Skeletal muscle satellite cell (primary cell): ENCODE results near the gene CHCHD1.
"Not testable (repeated sequence)": the region's sequence is repeated elsewhere in the genome, so short reads cannot be mapped to it uniquely, and the experiment has no call there.

Source experiments
- H3K27me3 ChIP-seq: 2 replicates; pipeline ENCODE4 v1.7.0; 2013; ENCODE audit warnings: low read length; ENCODE audit not compliant: control insufficient read depth, insufficient read depth
- H3K36me3 ChIP-seq: 2 replicates; pipeline ENCODE4 v1.7.0; 2013; ENCODE audit warnings: mild to moderate bottlenecking, control low read depth, low read length; ENCODE audit not compliant: insufficient read depth
- H3K4me1 ChIP-seq: 2 replicates; pipeline ENCODE4 v1.7.0; 2013; ENCODE audit warnings: low read length; ENCODE audit not compliant: control insufficient read depth, insufficient read depth
- H3K4me2 ChIP-seq: 2 replicates; pipeline ENCODE4 v1.7.0; 2013; ENCODE audit warnings: mild to moderate bottlenecking, low read length
- H3K4me3 ChIP-seq: 2 replicates; pipeline ENCODE4 v1.7.0; 2013; ENCODE audit warnings: low read length
- H3K9ac ChIP-seq: 2 replicates; pipeline ENCODE4 v1.7.0; 2013; ENCODE audit warnings: mild to moderate bottlenecking, low read depth, low read length, moderate library complexity
- H3K9me3 ChIP-seq: replicated peaks from 2 replicates; pipeline ENCODE4 v1.7.0; 2013; ENCODE audit warnings: mild to moderate bottlenecking, control low read depth, low read length

Gene CHCHD1

GRCh38 chr10:73816917-73817729, 35.3 kb downstream of the CHCHD1 start:
- peaks cover 16% of the 10 kb centered on the region for H3K4me1 ChIP-seq
- peaks cover 24% of the 10 kb centered on the region for H3K36me3 ChIP-seq
- H3K27me3 ChIP-seq, result no peaks in the 10 kb centered on the region
- no peak overlapping the region for H3K4me3 ChIP-seq
- H3K9ac ChIP-seq, result no peak overlapping the region
- H3K9me3 ChIP-seq, result no peaks in the 10 kb centered on the region
- H3K4me2 ChIP-seq, result no peak overlapping the region

- no peaks in the 10 kb centered on the region for H3K27me3 ChIP-seq
- no peaks in the 10 kb centered on the region for H3K9me3 ChIP-seq
- no peak overlapping the region for H3K9ac ChIP-seq
- no peak overlapping the region for H3K4me2 ChIP-seq
- peaks cover 16% of the 10 kb centered on the region for H3K4me1 ChIP-seq
- no peak overlapping the region for H3K4me3 ChIP-seq
- H3K36me3 ChIP-seq, result peaks cover 24% of the 10 kb centered on the region
These were observed 36.0 kb downstream of the CHCHD1 start for GRCh38 chr10:73817826-73818225.

- no peaks in the 10 kb centered on the region for H3K27me3 ChIP-seq
- peaks cover 20% of the 10 kb centered on the region for H3K36me3 ChIP-seq
- no peak overlapping the region for H3K4me3 ChIP-seq
- no peaks in the 10 kb centered on the region for H3K9me3 ChIP-seq
- no peak overlapping the region for H3K4me2 ChIP-seq
- no peak overlapping the region for H3K9ac ChIP-seq
- H3K4me1 ChIP-seq, result peaks cover 16% of the 10 kb centered on the region
These were observed 36.6 kb downstream of the CHCHD1 start for GRCh38 chr10:73818402-73818801.

GRCh38 chr10:73819081-73819480, 37.2 kb downstream of the CHCHD1 start:
- no peak overlapping the region for H3K9ac ChIP-seq

GRCh38 chr10:73819513-73820093, 37.8 kb downstream of the CHCHD1 start:
- Histone ChIP-seq H3K9me3 (no peaks in the 10 kb centered on the region), H3K4me1 (peaks cover 16% of the 10 kb centered on the region), H3K36me3 (peaks cover 19% of the 10 kb centered on the region), H3K4me2 (no peak overlapping the region), H3K9ac (no peak overlapping the region), H3K27me3 (no peaks in the 10 kb centered on the region), H3K4me3 (no peak overlapping the region)

More at GRCh38 chr10:73819081-73819480, 37.2 kb downstream of the CHCHD1 start:
- Histone ChIP-seq H3K36me3 (peaks cover 21% of the 10 kb centered on the region), H3K4me1 (peaks cover 16% of the 10 kb centered on the region), H3K4me3 (no peak overlapping the region), H3K4me2 (no peak overlapping the region), H3K27me3 (no peaks in the 10 kb centered on the region), H3K9me3 (no peaks in the 10 kb centered on the region)

- Histone ChIP-seq H3K27me3 (no peaks in the 10 kb centered on the region), H3K4me2 (no peak overlapping the region), H3K36me3 (peaks cover 27% of the 10 kb centered on the region), H3K4me3 (no peak overlapping the region), H3K9me3 (no peaks in the 10 kb centered on the region), H3K4me1 (peaks cover 14% of the 10 kb centered on the region), H3K9ac (no peak overlapping the region)
These were observed 41.5 kb downstream of the CHCHD1 start for GRCh38 chr10:73823391-73823790.

GRCh38 chr10:73824146-73824725, 42.4 kb downstream of the CHCHD1 start:
- Histone ChIP-seq H3K4me1 (peaks cover 14% of the 10 kb centered on the region), H3K27me3 (no peaks in the 10 kb centered on the region), H3K9me3 (no peaks in the 10 kb centered on the region), H3K4me3 (no peak overlapping the region), H3K4me2 (no peak overlapping the region), H3K9ac (no peak overlapping the region), H3K36me3 (peaks cover 27% of the 10 kb centered on the region)

- H3K4me1 ChIP-seq, result peaks cover 8% of the 10 kb centered on the region
- H3K4me2 ChIP-seq, result peak overlapping the region; percentile 54
- H3K27me3 ChIP-seq, result no peaks in the 10 kb centered on the region
- no peak overlapping the region for H3K4me3 ChIP-seq
- H3K9me3 ChIP-seq, result no peaks in the 10 kb centered on the region
- peaks cover 27% of the 10 kb centered on the region for H3K36me3 ChIP-seq
- H3K9ac ChIP-seq, result no peak overlapping the region
These were observed 45.7 kb downstream of the CHCHD1 start for GRCh38 chr10:73827346-73828089.

GRCh38 chr10:73828161-73828560, 46.3 kb downstream of the CHCHD1 start:
- peaks cover 27% of the 10 kb centered on the region for H3K36me3 ChIP-seq

GRCh38 chr10:73829090-73829489, 47.2 kb downstream of the CHCHD1 start:
- not testable (repeated sequence) for H3K4me2 ChIP-seq, H3K4me1 ChIP-seq, H3K27me3 ChIP-seq, H3K9ac ChIP-seq, H3K9me3 ChIP-seq, H3K4me3 ChIP-seq
- H3K36me3 ChIP-seq, result peaks cover 20% of the 10 kb centered on the region

More at GRCh38 chr10:73828161-73828560, 46.3 kb downstream of the CHCHD1 start:
- no peaks in the 10 kb centered on the region for H3K9me3 ChIP-seq
- peaks cover 8% of the 10 kb centered on the region for H3K4me1 ChIP-seq
- H3K4me2 ChIP-seq, result no peak overlapping the region
- no peaks in the 10 kb centered on the region for H3K27me3 ChIP-seq
- no peak overlapping the region for H3K4me3 ChIP-seq
- H3K9ac ChIP-seq, result no peak overlapping the region
